UCSD-AML1 (cell line): Measurements from ENCODE around the gene SGMS1.
"Not testable (repeated sequence)": the region's sequence is repeated elsewhere in the genome, so short reads cannot be mapped to it uniquely, and the experiment has no call there.

Experiments used
- DNase-seq: peaks from one replicate; lab custom pipeline; 2025; ENCODE audit not compliant: unreplicated experiment; lab: John Stamatoyannopoulos, UW

The SGMS1 gene

DNA sequence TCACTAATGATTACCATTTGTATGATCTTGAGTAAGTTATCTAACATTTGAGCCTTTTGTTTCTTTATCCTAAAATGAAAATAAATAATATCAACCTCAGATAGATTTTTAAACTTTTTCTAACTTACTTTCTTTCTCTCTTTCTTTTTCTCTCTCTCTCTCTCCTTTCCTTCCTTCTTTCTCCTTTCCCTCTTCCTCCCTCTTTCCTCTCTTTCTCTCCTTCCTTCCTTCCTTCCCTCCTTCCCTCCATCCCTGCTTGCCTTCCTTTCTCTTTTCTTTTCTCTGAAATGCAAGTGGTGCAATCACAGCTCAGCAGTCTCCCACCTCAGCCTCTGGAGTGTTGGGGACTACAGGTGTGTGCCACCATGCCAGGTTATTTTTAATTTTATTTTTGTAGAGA lies 239.5 kb downstream of the SGMS1 start:
- DNase-seq, result no peak

DNA sequence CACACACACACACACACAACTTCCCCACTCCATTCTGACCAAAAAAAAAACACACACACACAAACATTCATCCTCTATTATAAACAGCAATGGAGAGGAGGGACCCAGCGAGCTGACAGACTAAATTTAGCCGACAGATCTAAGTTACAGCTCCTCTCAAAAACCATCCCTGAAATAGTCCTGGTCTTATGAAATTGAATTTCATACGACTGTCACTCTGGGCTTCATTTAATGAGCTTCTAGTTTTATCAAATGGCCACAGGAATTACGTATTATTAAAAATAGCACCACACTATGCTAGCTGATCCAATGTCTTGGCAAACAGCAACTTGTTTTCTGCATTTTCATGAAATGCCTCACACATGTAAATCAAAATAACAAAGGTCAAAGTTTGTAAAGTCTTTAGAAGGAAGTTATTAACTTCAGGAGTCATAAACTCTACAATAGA lies 241.2 kb downstream of the SGMS1 start:
- DNase-seq, result no peak

DNA sequence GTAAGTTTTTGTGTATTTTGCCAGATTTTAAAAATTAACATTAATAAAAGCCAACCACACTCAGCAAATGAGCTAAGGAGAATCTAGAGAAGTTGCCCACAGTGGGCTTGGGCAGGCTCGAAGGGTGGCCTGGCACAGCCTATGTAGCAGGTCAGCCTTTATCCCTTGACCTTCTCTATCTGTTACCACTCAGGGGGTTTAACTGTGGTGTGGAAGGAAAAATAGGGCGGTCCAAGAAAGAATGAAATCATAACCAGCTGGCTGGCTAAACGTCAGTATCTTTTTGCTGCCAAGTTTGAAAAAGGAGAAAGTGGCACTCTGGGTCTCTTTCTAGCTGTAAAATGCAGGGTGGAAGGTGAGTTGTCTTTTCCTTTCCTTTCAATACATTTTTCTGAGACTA lies 242.1 kb downstream of the SGMS1 start:
- no peak for DNase-seq

DNA sequence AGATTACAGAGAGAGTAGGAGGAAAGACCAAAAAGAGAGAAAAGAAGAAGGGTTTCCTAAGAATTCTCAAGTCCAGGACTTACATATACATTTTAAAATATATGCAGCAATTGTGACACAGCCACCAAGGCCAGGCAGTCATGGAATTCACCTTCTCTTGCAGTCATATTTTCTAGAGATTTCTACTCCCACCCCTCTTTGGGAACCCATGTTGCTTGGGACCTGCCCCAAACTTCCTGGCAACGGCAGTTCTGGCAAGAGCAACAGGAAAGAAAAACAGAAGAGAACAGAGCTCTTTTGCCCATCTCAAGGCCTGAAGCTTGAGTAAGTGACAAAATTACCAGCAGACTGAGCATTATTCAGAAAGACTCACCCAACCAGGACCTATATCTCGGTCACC lies 244.1 kb downstream of the SGMS1 start:
- no peak for DNase-seq

DNA sequence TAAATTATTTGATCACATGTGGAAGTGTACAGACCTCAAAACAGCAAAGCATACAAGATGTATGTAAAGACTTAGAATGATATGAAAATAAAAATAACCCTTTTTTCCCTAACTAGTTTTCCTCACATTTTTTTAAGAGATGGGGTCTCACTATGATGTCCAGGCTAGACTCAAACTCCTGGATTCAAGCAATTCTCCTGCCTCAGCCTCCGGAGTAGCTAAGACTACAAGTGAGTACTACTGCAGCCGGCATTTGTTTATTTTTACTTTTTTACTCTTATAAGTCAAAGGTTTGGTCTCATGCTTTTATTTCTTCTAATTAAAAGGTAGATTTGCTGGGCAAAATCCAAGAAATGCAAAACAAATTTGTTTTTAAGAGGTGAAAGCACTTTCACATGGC lies 248.0 kb downstream of the SGMS1 start:
- DNase-seq, result no peak

DNA sequence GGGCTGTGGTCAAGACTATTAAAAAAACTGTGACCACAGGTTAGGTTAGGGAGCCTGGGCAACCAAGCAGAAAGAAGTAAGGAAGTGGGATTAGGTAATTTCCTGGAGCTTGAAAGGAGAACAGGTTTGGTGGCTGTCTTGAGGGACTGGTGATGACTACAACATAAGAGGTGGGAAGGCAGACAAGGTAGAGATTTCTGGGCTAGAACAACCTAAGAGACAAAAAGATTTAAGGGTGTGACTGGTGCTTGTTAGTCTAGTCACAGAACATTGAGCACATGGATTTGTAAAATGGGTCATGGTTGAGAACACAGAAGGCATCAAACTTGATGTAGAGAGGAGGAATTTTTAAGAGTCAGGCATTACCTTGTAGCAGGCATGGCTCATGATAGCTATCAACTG lies 248.7 kb downstream of the SGMS1 start:
- no peak for DNase-seq

DNA sequence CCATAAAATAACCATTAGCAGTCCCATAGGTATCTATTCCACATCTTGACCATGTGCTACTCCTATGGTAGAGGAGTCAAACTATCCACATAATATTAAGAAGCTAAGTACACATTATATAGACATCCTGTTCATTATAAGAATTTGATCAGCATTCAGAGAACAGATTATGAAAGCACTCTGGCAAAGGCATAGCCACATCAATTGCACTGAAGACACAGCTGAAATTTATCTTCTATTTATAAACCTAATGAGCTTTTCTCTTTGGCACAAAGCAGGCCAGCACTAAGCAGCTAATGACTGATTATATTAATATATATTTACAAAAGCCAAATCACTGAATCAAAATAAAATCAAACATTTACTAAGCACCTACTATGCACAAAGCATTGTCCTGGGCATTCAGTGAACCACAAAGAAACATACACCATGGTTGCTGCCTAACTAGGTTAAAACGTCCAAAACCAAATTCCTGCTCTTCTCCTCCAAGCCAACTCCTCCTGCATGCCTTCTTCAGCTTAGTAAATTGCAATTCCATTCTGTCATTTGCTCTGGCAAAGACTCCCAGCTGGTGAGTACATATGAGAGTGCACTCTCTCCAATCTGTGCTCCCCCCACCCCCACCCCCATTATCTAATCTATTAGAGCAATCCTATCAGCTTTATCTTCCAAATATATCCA lies 249.8 kb downstream of the SGMS1 start:
- no peak for DNase-seq

DNA sequence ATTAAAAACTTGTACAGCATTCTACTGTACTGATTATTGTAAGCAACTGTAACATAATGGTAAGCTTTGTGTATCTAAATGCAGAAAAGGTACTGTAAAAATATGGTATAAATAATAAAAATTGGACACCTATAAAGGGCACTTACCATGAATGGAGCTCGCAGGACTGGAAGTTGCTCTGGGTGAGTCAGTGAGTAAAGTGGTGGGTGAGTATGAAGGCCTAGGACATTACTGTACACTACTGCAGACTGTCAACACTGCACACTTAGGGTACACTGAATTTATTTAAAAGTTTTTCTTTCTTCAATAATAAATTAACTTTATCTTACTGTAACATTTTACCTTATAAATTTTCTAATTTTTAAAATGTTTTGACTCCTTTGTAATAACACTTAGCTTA lies 253.8 kb downstream of the SGMS1 start:
- no peak for DNase-seq

DNA sequence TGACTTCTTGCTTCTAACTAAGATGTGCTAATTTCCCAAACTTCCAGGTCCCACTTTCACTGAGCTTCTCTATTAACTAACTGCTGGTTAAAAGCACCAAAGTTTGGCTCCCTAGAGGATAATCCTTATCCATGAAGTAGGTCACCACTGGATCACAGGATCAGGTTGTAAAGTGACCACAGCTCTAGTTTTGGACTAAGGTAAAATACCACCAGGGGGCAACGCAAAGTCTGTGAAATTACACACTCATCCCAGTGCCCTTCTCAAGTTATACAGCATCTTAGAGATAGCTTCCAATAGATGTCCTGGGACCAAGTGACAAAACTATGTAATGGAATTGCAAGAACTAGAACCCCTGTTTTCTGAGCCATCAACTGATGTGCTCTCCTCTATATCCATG lies 256.0 kb downstream of the SGMS1 start:
- DNase-seq, result no peak

DNA sequence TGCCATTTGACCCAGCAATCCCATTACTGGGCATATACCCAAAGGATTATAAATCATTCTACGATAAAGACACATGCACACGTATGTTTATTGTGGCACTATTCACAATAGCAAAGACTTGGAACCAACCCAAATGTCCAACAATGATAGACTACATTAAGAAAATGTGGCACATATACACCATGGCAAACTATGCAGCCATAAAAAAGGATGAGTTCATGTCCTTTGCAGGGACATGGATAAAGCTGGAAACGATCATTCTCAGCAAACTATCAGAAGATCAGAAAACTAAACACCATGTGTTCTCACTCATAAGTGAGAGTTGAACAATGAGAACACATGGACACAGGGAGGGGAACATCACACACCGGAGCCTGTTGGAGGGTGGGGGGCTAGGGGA lies 257.3 kb downstream of the SGMS1 start:
- not testable (repeated sequence) for DNase-seq

DNA sequence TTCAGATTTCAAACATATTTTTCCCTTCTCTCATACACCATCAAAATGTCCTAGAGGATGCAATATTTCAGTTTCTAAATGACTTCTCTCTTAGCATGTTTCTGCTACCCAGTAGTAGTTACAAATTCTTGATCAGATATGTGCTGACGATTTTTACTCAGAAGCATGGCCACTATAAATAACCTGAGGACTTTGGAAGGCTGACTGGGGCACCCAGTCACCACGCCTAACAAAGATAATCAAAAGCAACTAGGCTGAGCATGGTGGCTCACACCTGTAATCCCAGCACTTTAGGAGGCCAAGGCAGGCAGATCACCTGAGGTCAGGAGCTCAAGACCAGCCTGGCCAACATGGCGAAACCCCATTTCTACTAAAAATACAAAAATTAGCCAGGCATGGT lies 259.0 kb downstream of the SGMS1 start:
- not testable (repeated sequence) for DNase-seq

DNA sequence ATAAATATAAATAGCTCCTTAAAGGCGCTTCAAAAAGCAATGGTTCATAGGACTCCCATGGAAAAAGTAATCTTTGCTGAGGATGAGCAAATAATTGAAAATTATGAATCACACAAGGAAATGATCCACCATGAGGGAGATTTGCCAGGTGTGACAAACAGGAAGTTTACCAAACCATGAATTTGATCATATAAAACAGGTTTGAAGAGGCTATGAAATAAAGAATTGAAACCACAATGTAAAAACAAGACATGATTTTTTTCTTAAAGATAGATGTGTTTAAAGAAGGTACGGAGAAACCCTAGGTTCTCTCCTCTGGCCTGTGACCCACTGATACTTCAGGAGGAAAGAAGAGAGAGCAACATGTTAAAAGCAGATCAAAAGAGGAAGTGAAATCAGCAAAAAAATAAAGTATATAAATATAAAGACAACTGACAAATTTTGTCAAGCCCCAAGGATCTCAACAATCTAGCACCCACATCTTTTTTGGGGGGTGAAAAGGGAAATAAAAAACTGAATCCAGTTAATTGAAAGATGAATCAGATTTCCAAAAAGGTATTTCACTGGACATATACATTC lies 261.1 kb downstream of the SGMS1 start:
- DNase-seq, result no peak

DNA sequence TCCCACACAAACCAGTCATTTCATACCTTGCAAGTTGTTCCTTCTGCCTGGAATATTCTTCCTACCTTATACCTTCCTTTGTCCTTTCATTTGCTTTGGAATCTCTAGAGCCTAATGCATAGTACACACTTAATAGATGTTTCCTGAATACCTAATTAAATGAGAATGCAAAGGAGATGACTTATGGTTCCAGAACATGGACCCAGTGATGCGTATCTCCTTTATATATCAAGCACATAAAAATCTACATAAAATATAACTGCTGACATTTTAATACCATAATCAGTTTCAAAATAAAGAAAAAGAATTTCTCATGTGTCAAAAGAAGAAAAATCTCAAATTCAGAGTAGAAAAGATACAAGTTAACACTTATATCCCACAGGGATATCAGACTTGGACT lies 261.8 kb downstream of the SGMS1 start:
- DNase-seq, result no peak

DNA sequence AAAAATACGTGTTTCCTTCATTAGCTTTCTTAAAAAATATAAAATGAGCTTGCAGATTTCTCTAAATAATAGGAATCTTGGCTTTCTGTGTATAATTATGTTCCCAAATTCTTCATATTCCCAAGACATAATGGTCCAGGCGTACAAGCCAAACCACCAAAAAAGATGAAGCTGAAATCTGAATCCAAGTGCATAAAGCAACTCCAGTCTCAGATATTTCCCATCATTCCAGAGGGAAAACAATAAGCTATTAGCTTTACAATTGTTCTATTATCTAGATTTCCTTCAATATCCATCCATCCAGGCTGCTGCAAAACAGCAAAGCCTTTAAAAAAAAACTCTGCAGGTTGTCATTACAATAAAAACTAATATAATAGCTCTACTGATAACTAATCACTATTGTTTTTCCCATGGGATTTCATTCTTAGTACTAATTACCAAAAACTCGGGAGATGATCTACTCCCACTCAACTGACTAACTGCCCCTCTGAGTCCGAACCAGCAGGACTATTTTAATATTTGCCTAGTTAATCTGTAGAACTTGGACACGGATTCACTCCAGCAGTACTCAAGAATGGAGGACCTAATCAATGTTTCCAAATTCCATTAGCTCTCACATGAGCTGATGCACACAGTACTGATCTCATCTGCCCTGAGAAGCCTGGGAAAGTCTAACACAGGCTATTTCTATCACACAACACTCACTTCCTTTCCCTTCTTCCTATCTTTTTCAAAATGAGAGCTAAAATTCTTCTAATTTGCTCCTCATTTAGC lies 263.5 kb downstream of the SGMS1 start:
- DNase-seq, result no peak

DNA sequence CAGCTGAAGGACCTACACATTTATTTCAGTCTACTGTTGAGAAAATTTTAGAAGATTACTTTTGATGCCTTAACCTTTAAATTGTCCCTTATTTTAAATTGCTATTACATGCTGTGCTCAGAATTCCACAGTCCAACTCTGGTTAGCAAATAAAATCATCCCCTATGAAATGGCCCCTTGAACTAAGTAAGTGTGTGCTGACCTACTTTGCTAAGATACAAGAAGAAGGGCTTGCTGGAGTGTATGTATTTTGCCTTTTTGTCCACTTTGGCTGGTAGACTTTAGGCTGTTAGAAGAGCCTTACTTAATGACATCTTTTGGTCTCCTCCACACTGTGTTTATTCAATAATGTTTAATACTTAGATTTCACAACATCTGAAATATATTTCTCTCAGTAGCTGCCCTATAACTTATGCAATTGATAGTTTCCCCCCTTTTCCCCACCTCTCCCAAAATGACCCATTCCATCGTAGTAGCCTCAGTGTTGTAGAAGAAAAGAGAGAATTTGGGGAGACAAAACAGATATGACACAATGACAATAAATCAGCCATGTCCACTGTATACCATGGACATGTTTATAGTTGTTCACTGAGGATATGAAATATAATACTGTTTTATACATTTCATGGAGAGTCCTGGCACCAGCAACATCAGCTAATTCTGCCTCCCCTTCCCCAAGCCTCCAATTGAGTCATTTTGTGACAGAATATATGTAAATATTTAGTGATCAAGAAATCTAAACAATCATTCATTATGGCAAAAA lies 264.6 kb downstream of the SGMS1 start:
- DNase-seq, result no peak

DNA sequence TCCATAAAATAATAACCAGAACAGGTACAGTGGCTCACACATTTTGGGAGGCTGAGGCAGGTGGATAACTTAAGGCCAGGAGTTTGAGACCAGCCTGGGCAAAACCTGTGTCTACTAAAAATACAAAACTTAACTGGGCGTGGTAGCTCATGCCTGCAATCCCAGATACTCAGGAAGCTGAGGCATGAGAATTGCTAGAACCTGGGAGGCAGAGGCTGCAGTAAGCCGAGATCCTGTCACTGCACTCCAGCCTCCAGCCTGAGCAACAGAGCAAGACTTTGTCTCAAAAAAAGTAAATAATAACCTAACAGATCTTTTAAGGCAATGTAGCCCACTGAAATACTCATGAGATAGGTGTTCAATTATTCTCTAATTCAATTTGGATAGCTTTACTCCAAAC lies 265.3 kb downstream of the SGMS1 start:
- DNase-seq, result no peak

DNA sequence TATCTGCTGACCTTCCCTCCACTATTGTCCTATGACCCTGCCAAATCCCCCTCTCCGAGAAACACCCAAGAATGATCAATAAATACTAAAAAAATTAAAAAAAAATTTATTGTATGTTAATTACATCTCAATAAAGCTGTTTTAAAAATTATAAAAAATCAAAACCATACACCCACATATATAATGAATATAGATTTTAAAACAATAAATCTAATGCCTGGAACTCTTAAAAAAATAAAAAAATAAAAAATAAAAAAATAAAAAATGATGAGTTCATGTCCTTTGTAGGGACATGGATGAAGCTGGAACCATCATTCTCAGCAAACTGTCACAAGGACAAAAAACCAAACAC lies 267.3 kb downstream of the SGMS1 start:
- not testable (repeated sequence) for DNase-seq

DNA sequence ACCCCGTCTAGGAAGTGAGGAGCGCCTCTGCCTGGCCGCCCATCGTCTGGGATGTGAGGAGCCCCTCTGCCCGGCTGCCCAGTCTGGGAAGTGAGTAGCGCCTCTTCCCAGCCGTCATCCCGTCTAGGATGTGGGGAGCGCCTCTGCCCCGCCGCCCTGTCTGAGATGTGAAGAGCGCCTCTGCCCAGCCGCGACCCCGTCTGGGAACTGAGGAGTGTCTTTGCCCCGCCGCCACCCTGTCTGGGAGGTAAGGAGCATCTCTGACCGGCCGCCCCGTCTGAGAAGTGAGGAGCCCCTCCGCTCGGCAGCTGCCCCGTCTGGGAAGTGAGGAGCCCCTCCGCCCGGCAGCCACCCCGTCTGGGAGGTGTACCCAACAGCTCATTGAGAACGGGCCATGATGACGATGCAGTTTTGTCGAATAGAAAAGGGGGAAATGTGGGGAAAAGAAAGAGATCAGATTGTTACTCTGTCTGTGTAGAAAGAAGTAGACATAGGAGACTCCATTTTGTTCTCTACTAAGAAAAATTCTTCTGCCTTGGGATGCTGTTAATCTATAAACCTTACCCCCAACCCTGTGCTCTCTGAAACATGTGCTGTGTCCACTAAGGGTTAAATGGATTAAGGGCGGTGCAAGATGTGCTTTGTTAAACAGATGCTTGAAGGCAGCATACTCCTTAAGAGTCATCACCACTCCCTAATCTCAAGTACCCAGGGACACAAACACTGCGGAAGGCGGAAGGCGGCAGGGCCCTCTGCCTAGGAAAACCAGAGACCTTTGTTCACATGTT lies 267.9 kb downstream of the SGMS1 start:
- not testable (repeated sequence) for DNase-seq

DNA sequence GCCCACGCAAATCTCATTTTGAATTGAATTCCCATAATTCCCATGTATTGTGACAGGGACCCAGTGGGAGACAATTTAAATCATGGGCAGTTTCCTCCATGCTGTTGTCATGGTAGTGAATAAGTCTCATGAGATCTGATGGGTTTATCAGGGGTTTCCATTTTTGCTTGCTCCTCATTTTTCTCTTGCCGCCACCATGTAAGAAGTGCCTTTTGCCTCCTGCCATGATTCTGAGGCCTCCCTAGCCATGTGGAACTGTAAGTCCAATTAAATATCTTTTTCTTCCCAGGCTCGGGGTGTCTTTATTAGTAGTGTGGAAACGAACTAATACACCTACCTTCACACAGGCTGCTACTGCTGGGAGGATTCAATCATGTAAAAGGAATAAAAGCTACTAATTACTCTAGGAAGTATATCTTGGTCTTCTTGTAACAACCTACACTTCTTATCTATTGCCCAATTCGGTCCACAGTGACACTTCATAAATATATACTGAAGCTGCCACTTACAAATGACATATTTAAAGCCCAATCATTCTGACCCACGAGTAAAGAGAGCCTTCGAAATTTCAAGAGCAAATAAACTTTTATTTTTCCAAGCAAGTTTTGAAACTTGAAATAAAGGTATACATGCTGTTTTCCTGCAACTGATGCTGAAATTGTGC lies 272.1 kb downstream of the SGMS1 start:
- no peak for DNase-seq

DNA sequence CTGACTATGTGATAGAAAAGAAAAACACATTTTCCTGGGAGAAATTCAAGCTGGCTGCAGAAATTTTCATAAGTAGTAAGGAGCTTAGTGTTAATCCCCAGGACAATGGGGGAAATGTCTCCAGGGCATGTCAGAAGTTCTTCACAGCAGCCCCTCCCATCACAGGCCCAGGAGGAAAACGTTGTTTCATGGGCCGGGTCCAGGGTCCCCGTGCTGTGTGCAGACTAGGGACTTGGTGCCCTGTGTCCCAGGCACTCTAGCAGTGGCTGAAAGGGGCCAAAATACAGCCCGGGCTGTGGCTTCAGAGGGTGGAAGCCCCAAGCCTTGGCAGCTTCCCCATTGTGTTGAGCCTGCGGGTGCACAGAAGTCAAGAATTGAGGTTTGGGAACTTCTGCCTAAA lies 273.4 kb downstream of the SGMS1 start:
- no peak for DNase-seq
